ENCODE results near the gene ELMO3. TPM values are rescaled to one million over a fixed set of nuclear protein-coding genes. Genes with fewer than 3 reads are reported as not detected.

ELMO3 gene
- total and polyA plus RNA-seq, 2 of the 13 experiments (the other 11 are each of a cell fraction or from before 2014, with no cell fraction given) = 2.6 to 4.0 TPM

GRCh38 chr16:67244387-67245185, 45.7 kb downstream of the ELMO3 start:
- FAIRE-seq (no peak), DNase-seq (ENCODE audit: low spot score) (no peak), ATAC-seq (no peak)
- in situ Hi-C loops (cut with HindIII; ENCODE audit: extremely low pct_ligation_motif_present, low pct_unique_long_range_greater_than_20kb) = no loop called here
- BruUV-seq (replicated peaks) = no TSS peak
- WGBS (ENCODE audit: low lambda C conversion rate) = 84% methylated on average over 5 of the region's 5 CpGs
- H3K79me2 ChIP-seq (ENCODE audit: insufficient read depth, low read length) = no peaks in the 10 kb centered on the region
- peak overlapping the region; percentile 73 for H3K27ac ChIP-seq (ENCODE audit: extremely low read length, insufficient read depth, low read length)
- ChIA-PET POLR2A (interaction anchor here (4.5 to 6.1 kb wide), 2 partner anchors 12 to 18 kb away, joined by 24 to 71 read pairs; partner anchors contain the start of gene TMEM208), CTCF (ENCODE audit: low intra/inter-chr PET ratio, low total read pairs) (no interaction called here)
- H3K36me3 ChIP-seq (replicated peaks in 1 of 2; ENCODE audit: control insufficient read depth in 1 of 2, insufficient read depth in 2 of 2, low read length in 2 of 2) = peaks cover 2 to 5% of the 10 kb centered on the region in 2 experiments; a peak in 3 of 5 replicates
- intact Hi-C loops (cut with micrococcal nuclease; ENCODE audit: unreplicated experiment) = no loop called here
- H3K9ac ChIP-seq (ENCODE audit: insufficient read depth, low read depth, low read length) = no peak overlapping the region
- H2AFZ ChIP-seq (ENCODE audit: low read length) = no peak overlapping the region
- H3K4me2 ChIP-seq (ENCODE audit: low read depth, low read length) = no peak overlapping the region
- H3K27me3 ChIP-seq (ENCODE audit: control insufficient read depth in 1 of 2, insufficient read depth in 2 of 2, low read length in 2 of 2) = peaks cover 0 to 11% of the 10 kb centered on the region in 2 experiments; a peak in 3 of 5 replicates
- no peaks in the 10 kb centered on the region for H4K20me1 ChIP-seq (ENCODE audit: insufficient read depth, low read length)
- H3K9me3 ChIP-seq (ENCODE audit: low read length) = no peaks in the 10 kb centered on the region
- H3K4me1 ChIP-seq (ENCODE audit: insufficient read depth, low read length) = peaks cover 62% of the 10 kb centered on the region
- no peak overlapping the region for H3K4me3 ChIP-seq (replicated peaks in 1 of 3; ENCODE audit: insufficient read depth in 1 of 3, low read depth in 2 of 3, low read length in 3 of 3)
- TF ChIP-seq, protein P1, sequence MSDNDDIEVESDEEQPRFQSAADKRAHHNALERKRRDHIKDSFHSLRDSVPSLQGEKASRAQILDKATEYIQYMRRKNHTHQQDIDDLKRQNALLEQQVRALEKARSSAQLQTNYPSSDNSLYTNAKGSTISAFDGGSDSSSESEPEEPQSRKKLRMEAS (IDR thresholded peaks at IDR 0.05) = 0 out of 2 replicates have a peak, but pooled peaks have one; percentile 6
- TF ChIP-seq KDM2A (CRISPR knock-in tag; IDR thresholded peaks at IDR 0.05; ENCODE audit: borderline replicate concordance, low read depth) = 0 out of 2 replicates have a peak, but pooled peaks have one; percentile 37
- TF ChIP-seq FOXA1 (IDR thresholded peaks at IDR 0.05) = no peak
- TF ChIP-seq FOXA1 (CRISPR knock-in tag; IDR thresholded peaks at IDR 0.05) = peak; percentile 14; the same call in 1 of the 2 replicates
- 0 out of 2 replicates have a peak, but pooled peaks have one; percentile 23 for TF ChIP-seq POLR2AphosphoS2 (IDR thresholded peaks at IDR 0.05; ENCODE audit: low read depth, low read length)
- no peak for TF ChIP-seq KLF13 (CRISPR knock-in tag; IDR thresholded peaks at IDR 0.05)
- TF ChIP-seq ZBTB1 (CRISPR knock-in tag; IDR thresholded peaks at IDR 0.05; ENCODE audit: borderline replicate concordance) = no peak

- no peaks in the 10 kb centered on the region for H3K9me3 ChIP-seq (ENCODE audit: low read length)
- no peak for DNase-seq (ENCODE audit: low spot score)
- no peak overlapping the region for H2AFZ ChIP-seq (ENCODE audit: low read length)
- ChIA-PET POLR2A (interaction anchor here (4.5 to 6.1 kb wide), 2 partner anchors 13 to 19 kb away, joined by 24 to 71 read pairs; partner anchors contain the start of gene TMEM208), CTCF (ENCODE audit: low intra/inter-chr PET ratio, low total read pairs) (no interaction called here)
- H3K4me3 ChIP-seq (replicated peaks in 1 of 3; ENCODE audit: insufficient read depth in 1 of 3, low read depth in 2 of 3, low read length in 3 of 3) = peak overlapping the region in 1 of 3 experiments; percentile 85; a peak in 1 of 6 replicates
- H3K9ac ChIP-seq (ENCODE audit: insufficient read depth, low read depth, low read length) = peak overlapping the region; percentile 69; the same call in 1 of the 2 replicates
- H3K27me3 ChIP-seq (ENCODE audit: control insufficient read depth in 1 of 2, insufficient read depth in 2 of 2, low read length in 2 of 2) = peaks cover 0 to 17% of the 10 kb centered on the region in 2 experiments; a peak in 3 of 5 replicates
- in situ Hi-C loops (cut with HindIII; ENCODE audit: extremely low pct_ligation_motif_present, low pct_unique_long_range_greater_than_20kb) (no loop called here), intact Hi-C loops (cut with micrococcal nuclease; ENCODE audit: unreplicated experiment) (no loop called here)
- H4K20me1 ChIP-seq (ENCODE audit: insufficient read depth, low read length) = no peaks in the 10 kb centered on the region
- TSS peak; percentile 49 for BruUV-seq (replicated peaks)
- peaks cover 68% of the 10 kb centered on the region for H3K4me1 ChIP-seq (ENCODE audit: insufficient read depth, low read length)
- no peak for ATAC-seq
- 89% methylated on average over 4 of the region's 4 CpGs for WGBS (ENCODE audit: low lambda C conversion rate)
- peaks cover 2 to 4% of the 10 kb centered on the region in 2 experiments; a peak in 2 of 5 replicates for H3K36me3 ChIP-seq (replicated peaks in 1 of 2; ENCODE audit: control insufficient read depth in 1 of 2, insufficient read depth in 2 of 2, low read length in 2 of 2)
- FAIRE-seq = no peak
- peak overlapping the region; percentile 73 for H3K27ac ChIP-seq (ENCODE audit: extremely low read length, insufficient read depth, low read length)
- H3K4me2 ChIP-seq (ENCODE audit: low read depth, low read length) = peak overlapping the region; percentile 97
- H3K79me2 ChIP-seq (ENCODE audit: insufficient read depth, low read length) = no peaks in the 10 kb centered on the region
- TF ChIP-seq MXD4 (CRISPR knock-in tag; IDR thresholded peaks at IDR 0.05) (no peak), KMT2B (CRISPR knock-in tag; IDR thresholded peaks at IDR 0.05) (no peak), TGIF2 (CRISPR knock-in tag; IDR thresholded peaks at IDR 0.05) (no peak), SP4 (CRISPR knock-in tag; IDR thresholded peaks at IDR 0.05) (no peak), TIGD3 (CRISPR knock-in tag; IDR thresholded peaks at IDR 0.05; ENCODE audit: borderline replicate concordance) (no peak), HHEX (CRISPR knock-in tag; IDR thresholded peaks at IDR 0.05) (no peak)
- TF ChIP-seq, protein P2, sequence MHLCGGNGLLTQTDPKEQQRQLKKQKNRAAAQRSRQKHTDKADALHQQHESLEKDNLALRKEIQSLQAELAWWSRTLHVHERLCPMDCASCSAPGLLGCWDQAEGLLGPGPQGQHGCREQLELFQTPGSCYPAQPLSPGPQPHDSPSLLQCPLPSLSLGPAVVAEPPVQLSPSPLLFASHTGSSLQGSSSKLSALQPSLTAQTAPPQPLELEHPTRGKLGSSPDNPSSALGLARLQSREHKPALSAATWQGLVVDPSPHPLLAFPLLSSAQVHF (CRISPR knock-in tag; IDR thresholded peaks at IDR 0.05) = no peak
These were observed 46.3 kb downstream of the ELMO3 start for GRCh38 chr16:67245186-67245585.

Measured in HepG2 (cell line).